ENCODE results near the gene SYNGR1. TPM values are rescaled to one million over a fixed set of nuclear protein-coding genes. Genes with fewer than 3 reads are reported as not detected.
"Not testable (repeated sequence)": the region's sequence is repeated elsewhere in the genome, so short reads cannot be mapped to it uniquely, and the experiment has no call there.

The SYNGR1 gene
- polyA plus RNA-seq, 1 experiment, result 65.6 TPM

GRCh38 chr22:39317084-39317774 is 32.6 kb upstream of the SYNGR1 start:
- Histone ChIP-seq H3K4me3 (ENCODE audit: low read depth, low read length) (peak overlapping the region; percentile 87), H3K36me3 (ENCODE audit: control insufficient read depth, insufficient read depth, low read length) (peaks cover 44% of the 10 kb centered on the region), H3K27me3 (ENCODE audit: control insufficient read depth, insufficient read depth, low read length) (no peaks in the 10 kb centered on the region)
- CTCF ChIA-PET, result interaction anchor here (0.6 to 7.4 kb wide), 33 partner anchors 7 to 548 kb away, joined by 3 to 223 read pairs (median 5); partner anchors contain the start of genes ATF4, CBX7 and PDGFB
- no peak for TF ChIP-seq CTCF (IDR thresholded peaks at IDR 0.05; ENCODE audit: insufficient read depth, low read depth, low read length)
- no peak for DNase-seq (ENCODE audit: low read depth)
- POLR2A ChIA-PET, result interaction anchor here (0.7 to 1.5 kb wide), 4 partner anchors 16 to 212 kb away, joined by 3 to 8 read pairs (median 4); partner anchors contain the start of gene CBX7

- Histone ChIP-seq H3K36me3 (ENCODE audit: control insufficient read depth, insufficient read depth, low read length) (peaks cover 39% of the 10 kb centered on the region), H3K27me3 (ENCODE audit: control insufficient read depth, insufficient read depth, low read length) (no peaks in the 10 kb centered on the region), H3K4me3 (ENCODE audit: low read depth, low read length) (peak overlapping the region; percentile 87)
- POLR2A ChIA-PET, result interaction anchor here (0.6 to 1.5 kb wide), 9 partner anchors 8 to 214 kb away, joined by 3 to 8 read pairs (median 4); partner anchors contain the start of genes CBX7, MIEF1 and RPS19BP1
- DNase-seq (ENCODE audit: low read depth), result no peak
- TF ChIP-seq CTCF (IDR thresholded peaks at IDR 0.05; ENCODE audit: insufficient read depth, low read depth, low read length), result no peak
- CTCF ChIA-PET, result interaction anchor here (0.6 to 7.4 kb wide), 34 partner anchors 8 to 448 kb away, joined by 3 to 223 read pairs (median 5); partner anchors contain the start of genes ATF4, CBX7 and PDGFB
Measured at GRCh38 chr22:39317775-39318506, 31.9 kb upstream of the SYNGR1 start.

GRCh38 chr22:39318507-39319283 is 31.1 kb upstream of the SYNGR1 start:
- Histone ChIP-seq H3K36me3 (ENCODE audit: control insufficient read depth, insufficient read depth, low read length) (peaks cover 35% of the 10 kb centered on the region), H3K4me3 (ENCODE audit: low read depth, low read length) (peak overlapping the region; percentile 87), H3K27me3 (ENCODE audit: control insufficient read depth, insufficient read depth, low read length) (no peaks in the 10 kb centered on the region)
- POLR2A ChIA-PET, result interaction anchor here (0.6 to 1.6 kb wide), 9 partner anchors 9 to 1703 kb away, joined by 3 to 9 read pairs (median 3); partner anchors contain the start of genes ATF4, MIEF1 and RPS19BP1
- no peak for DNase-seq (ENCODE audit: low read depth)
- TF ChIP-seq CTCF (IDR thresholded peaks at IDR 0.05; ENCODE audit: insufficient read depth, low read depth, low read length), result no peak
- CTCF ChIA-PET, result interaction anchor here (0.6 to 7.4 kb wide), 23 partner anchors 9 to 706 kb away, joined by 3 to 223 read pairs (median 5); partner anchors contain the start of genes ATF4 and CBX7

- CTCF ChIA-PET, result interaction anchor here (0.7 to 7.4 kb wide), 15 partner anchors 10 to 705 kb away, joined by 3 to 223 read pairs (median 5); partner anchors contain the start of gene ATF4
- DNase-seq (ENCODE audit: low read depth), result peak; percentile 89
Measured at GRCh38 chr22:39319284-39320022, 30.3 kb upstream of the SYNGR1 start, which contains the start of gene RPL3. Gene RPL3, minus strand, starts transcription at chr22:39319623. Its CDS starts 26 bp downstream, at chr22:39319597.

GRCh38 chr22:39320616-39321029 is 29.2 kb upstream of the SYNGR1 start:
- CTCF ChIA-PET, result interaction anchor here (0.6 to 7.4 kb wide), 6 partner anchors 11 to 152 kb away, joined by 3 to 223 read pairs (median 4); no protein-coding TSS in a partner anchor
- POLR2A ChIA-PET, result interaction anchor here (1.2 to 1.6 kb wide), 2 partner anchors 19 to 199 kb away, joined by 5 to 9 read pairs; partner anchors contain the start of gene ATF4
- not testable (repeated sequence) for DNase-seq (ENCODE audit: low read depth); H3K27me3 ChIP-seq (ENCODE audit: control insufficient read depth, insufficient read depth, low read length)
- Histone ChIP-seq H3K36me3 (ENCODE audit: control insufficient read depth, insufficient read depth, low read length) (peaks cover 16% of the 10 kb centered on the region), H3K4me3 (ENCODE audit: low read depth, low read length) (peak overlapping the region; percentile 87)

More at GRCh38 chr22:39319284-39320022, 30.3 kb upstream of the SYNGR1 start, which contains the start of gene RPL3:
- peak within 1 kb of the TSS; percentile 87 for H3K4me3 ChIP-seq (ENCODE audit: low read depth, low read length)
- POLR2A ChIA-PET, result interaction anchor here (0.5 to 1.6 kb wide), 16 partner anchors 8 to 1702 kb away, joined by 3 to 9 read pairs (median 4); partner anchors contain the start of genes ATF4 and CBX7
- no peaks in the 10 kb centered on the region for H3K27me3 ChIP-seq (ENCODE audit: control insufficient read depth, insufficient read depth, low read length)
- peak; percentile 36; the same call in 1 of the 2 replicates for TF ChIP-seq CTCF (IDR thresholded peaks at IDR 0.05; ENCODE audit: insufficient read depth, low read depth, low read length)
- H3K36me3 ChIP-seq (ENCODE audit: control insufficient read depth, insufficient read depth, low read length), result peaks cover 28% of the 10 kb centered on the region
